ENCODE measurements around the gene RNU1-3.
A peak's percentile ranks its signal among the peaks of the same experiment; 100 is the strongest.
"Not testable (repeated sequence)": the region's sequence is repeated elsewhere in the genome, so short reads cannot be mapped to it uniquely, and the experiment has no call there.

RNU1-3 gene

DNA sequence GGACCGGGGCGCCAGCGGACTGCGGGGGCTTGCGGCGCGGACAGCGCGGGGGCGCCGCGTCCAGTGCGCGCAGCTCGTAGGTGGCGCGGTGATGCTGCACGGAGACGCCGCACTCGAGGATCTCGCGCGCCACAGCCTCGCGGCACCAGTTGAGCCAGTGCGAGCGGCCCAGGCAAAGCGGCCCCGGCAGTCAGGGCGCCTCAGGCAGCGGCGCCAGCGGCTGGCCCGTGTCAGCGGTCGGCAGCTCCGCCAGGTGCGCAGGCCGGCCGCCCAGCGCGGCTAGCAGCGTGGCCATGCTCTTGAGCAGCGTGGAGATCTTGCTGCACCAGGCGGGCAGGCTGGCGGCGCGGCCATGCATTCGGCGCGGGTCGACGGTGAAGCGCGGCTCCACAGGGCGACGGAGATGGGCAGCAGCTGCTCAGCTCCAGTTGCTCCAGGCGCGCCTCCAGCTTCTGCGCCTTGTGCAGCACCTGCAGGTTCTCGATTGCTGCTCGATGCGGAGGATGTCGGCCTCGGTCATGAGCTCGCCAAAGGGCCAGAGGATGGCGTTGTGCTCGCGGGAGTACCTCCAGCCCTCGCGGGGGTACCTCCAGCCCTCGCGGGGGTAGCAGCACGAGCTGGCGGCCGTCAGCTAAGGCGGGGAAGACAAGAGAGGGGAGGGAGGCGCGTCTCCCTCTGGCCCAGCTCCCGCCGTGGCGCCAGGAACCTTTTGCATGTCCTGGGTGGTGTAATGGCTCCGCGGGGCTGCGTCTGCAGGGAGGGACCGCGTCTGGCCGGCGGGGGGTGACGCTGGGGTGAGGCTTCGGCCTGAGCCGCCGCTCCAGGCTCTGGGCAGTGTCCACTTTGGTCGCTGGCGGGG lies 26.9 kb upstream of the RNU1-3 start:
- not testable (repeated sequence) for DNase-seq

- not testable (repeated sequence) for DNase-seq
These were observed 26.1 kb upstream of the RNU1-3 start for GRCh38 chr1:16692717-16693448.

- not testable (repeated sequence) for DNase-seq
These were observed 25.5 kb upstream of the RNU1-3 start for GRCh38 chr1:16692283-16692682.

GRCh38 chr1:16690971-16691682 lies 24.4 kb upstream of the RNU1-3 start:
- DNase-seq: not testable (repeated sequence)

- not testable (repeated sequence) for DNase-seq
These were observed 20.5 kb upstream of the RNU1-3 start for GRCh38 chr1:16687132-16687800.

DNA sequence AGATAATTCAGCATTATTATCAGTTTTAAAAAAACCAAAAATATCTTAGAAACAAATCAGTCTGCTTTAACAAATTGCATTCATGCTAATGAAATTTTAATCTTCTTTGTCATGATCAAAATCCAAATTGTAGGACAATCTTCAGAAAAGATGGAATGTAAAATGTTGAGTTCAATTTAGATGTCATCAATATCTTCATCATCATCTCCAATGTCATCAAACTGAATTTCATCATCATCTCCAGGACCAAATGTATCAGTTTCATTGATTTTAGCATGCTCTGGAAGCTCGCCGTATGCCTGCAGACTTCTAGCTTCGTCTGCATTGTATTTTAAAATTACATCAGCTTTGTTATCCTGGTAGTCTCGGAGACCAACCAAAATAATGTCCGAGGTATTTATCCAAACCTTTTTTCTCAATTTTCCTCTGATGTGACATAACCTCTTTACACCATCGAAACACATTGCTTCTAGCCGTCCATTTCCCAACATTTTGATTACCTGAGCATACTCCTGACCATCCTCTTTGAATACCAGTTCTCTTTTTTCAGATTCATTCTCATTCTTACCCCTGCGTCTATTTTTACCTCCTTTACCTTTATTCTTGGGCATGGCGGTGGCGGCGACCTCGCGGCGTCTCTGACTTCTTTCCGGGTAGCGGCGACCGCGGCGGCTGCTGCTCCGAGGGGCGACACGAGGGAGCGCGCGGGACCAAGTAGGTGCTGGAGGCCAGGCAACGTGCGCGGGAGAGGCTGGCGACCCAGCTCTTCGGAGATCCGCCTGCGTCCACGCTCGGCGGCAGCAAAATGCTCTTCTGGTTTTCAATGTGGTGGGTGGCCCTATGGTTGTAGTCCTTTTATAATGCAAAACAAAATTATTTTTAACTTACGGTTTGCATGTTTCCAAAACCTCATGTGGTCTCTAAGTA lies 19.0 kb upstream of the RNU1-3 start:
- DNase-seq: not testable (repeated sequence)

DNA sequence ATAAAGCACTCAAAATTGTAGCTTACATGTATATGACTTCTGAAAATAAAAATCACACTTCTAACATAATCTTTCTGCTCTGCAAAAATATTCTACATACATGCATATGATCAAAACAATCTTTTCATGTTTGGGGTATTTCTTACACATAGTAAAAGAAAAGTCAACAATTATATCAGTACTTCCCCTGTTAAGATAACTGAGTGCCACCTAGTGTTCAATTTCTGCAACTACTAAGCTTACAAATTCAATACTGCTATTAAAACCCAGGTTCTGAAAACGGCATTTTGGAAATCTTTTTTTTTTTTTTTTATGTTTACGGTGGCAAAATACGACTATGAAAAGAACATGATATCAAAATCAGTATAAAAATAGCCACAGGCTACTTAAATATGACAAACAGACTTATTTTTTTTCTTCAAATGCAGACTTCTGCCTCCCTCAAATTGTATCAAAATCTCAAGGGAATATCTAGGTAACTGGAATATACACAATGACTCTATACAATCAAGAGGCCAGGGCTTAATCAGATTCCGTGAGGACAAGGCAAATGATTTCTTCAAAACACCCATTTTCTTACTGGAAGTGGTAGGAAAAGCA lies 18.1 kb upstream of the RNU1-3 start:
- DNase-seq: peak; percentile 50

GRCh38 chr1:16684152-16684551 lies 17.4 kb upstream of the RNU1-3 start:
- not testable (repeated sequence) for DNase-seq

DNA sequence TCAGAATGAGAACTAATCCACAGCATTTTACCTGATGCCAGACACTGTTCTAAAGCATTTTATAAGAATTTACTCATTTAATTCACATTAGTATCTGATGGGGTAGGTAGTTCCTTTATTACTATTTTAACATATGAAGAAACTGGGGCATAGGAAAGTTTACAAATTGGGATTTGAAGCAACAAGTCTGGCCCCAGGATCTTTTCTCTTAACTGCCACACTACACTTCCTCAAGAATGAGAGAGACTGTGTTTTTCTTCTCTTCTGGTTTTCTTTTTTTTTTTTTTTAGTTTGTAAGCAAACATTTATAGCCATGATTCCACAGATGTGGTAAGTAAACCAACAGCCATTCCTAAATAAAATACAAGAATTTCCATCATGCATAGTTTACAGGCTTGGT lies 16.1 kb upstream of the RNU1-3 start:
- not testable (repeated sequence) for DNase-seq

DNA sequence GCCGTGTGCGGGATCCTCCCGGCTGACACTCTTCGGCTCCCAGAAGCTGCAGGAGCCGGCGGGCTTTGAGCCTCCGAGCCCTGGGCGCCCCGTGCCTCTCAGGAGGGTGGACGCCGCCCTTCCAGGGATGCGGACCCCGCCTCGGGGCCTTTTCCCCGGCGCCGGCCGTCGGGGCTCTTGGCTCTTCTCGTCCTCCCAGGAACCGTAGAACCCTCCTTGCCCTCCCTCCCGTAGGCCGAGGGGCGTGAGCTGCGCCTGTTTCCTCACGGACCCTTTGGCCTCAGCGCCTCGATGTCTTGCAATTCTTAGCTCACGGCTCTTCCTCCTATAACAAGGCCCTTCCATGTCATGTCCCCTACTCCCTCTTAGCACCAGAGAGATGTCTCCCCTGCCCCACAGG lies 13.6 kb upstream of the RNU1-3 start:
- DNase-seq: not testable (repeated sequence)

DNA sequence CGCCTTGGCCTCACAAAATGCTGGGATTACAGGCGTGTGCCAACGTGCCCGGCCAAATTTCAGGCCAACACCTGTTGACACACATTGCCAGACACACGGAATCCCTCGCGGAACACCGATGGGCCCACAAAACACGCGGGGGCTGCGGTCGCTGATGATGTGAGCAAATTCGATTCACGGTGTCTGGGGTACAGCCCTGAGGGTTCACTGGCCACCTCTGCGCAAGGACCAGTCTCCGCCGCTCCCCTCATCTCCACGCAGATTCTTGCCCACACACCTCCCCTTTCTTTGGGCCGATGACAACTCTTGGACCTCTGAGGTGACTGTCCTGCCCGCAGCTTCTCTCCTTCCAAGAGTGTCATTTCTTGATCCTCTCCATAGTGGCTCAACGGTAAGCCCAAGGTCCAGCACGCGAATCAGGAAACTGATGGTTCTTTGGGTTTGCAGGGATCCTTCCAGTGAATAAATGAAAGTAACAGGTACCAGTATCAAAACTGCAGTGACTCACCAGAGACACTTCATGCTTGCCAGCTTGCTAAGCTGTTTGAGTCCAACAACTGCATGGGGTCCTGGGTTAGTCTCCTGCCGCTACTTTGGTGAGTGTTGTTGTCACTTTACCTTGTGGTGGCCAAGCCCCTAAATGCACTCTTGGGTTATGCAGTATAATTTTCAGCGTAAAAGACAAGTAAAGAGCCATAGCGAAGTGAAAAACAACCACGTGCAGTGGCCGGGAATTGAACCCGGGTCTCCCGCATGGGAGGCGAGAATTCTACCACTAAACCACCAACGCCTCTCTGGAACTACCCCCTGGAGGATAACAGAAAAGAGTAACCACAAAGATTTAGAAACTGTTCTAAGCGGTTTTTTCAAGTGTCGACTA lies 11.0 kb upstream of the RNU1-3 start:
- DNase-seq: no peak

DNA sequence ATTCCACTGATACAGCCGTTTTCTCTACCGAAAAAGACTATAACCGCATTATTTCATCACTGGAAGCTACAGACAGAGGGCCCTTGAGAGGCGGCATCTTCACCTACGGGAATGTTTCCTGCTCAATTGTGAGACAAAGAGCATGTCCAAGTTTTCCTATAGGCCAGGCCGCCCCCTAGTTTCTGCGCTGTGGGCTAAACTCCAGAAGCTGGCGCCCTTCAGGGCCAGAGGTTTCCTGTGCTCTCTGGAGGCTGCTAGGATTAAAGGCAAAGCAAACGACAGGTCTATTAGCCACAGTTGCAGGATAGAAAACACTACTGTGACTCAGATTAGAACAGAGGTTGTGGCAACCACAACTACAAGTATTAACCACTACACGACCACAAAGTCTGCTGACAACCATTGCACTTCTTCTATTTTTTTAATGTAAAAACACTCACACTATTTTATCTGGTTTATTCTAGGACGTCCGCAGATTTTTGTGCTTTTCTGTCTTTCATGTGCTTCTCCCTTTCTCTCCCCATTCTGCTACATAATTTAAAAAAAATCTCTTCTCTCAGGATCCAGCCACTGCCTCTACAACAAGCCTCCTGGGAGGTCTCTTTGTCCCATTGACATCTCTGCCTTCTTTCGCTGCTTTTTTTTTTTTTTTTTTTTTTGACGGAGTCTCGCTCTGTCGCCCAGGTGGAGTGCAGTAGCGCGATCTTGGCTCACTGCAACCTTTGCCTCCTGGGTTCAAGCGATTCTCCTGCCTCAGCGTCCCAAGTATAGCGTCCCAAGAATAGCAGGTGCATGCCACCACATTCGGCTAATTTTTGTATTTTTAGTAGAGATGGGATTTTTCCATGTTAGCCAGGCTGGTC lies 10.1 kb upstream of the RNU1-3 start:
- DNase-seq: not testable (repeated sequence)

- DNase-seq: not testable (repeated sequence)
These were observed 8.4 kb upstream of the RNU1-3 start for GRCh38 chr1:16675118-16675510.

- DNase-seq: not testable (repeated sequence)
These were observed 7.2 kb upstream of the RNU1-3 start for GRCh38 chr1:16673976-16674375.

GRCh38 chr1:16665836-16666235 lies 912 bp downstream of the RNU1-3 start:
- not testable (repeated sequence) for DNase-seq

- not testable (repeated sequence) for DNase-seq
These were observed 8.5 kb downstream of the RNU1-3 start for GRCh38 chr1:16658234-16658633.

DNA sequence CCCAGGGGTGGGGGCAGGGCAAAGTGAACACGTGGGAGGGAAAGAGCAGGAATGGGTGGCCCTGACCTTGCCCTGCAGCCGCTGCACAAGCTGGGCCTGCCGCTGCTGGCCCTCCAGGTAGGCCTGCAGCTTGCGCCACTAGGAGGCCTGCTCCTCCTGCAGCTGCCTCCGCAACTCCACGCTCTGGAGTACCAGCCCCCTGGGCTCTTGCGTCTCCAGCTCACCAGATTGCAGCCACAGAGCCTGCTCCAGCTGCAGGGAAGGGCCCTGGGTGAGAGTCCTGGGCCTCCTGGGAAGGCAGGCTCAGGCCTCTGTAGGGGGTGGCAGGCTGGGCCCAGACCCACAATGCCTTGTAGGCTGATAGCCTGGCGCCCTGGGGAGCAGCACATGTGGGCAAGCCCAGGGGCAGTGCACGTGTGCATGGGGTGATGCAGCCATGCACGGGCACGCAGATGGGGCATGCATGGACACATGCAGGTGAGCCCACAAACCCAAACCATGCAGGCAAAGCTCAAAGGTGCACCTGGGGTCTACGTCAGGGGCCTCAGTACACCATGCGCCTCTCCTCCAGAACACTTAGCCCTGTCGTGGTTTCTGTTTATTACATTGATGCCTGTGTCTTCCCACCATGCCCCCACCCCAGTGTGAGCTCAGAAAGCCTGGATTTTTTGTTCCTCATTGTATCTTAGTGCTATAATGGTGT lies 9.6 kb downstream of the RNU1-3 start:
- not testable (repeated sequence) for DNase-seq

DNA sequence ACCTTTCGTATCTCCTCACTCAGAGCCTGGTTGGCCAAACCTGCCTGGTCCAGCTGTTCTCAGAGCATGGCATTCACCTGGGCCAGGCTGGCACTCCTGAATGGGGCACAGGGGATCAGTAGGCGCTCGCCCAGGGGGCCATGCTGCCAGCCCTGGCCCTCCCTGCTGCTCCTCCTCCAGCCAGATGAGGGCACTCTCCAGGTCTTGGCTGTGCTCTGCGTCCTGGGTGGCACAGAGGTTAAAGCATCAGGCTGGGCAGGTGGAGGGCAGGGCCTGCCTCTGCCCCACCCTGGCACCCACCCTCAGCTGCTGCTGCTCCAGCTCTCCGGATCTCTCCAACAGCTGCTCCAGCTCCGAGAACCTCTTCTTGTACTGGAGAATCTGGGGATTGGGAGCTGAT lies 10.2 kb downstream of the RNU1-3 start:
- not testable (repeated sequence) for DNase-seq

All from NCI-H2171 treated with DMSO at 0.1 percent for 48 hours (cell line).